ENCODE measurements around the gene OPRM1. TPM values are rescaled to one million over a fixed set of nuclear protein-coding genes. Genes with fewer than 3 reads are reported as not detected.

OPRM1 gene
- total RNA-seq, 1 experiment from 2014 or later: not detected

DNA sequence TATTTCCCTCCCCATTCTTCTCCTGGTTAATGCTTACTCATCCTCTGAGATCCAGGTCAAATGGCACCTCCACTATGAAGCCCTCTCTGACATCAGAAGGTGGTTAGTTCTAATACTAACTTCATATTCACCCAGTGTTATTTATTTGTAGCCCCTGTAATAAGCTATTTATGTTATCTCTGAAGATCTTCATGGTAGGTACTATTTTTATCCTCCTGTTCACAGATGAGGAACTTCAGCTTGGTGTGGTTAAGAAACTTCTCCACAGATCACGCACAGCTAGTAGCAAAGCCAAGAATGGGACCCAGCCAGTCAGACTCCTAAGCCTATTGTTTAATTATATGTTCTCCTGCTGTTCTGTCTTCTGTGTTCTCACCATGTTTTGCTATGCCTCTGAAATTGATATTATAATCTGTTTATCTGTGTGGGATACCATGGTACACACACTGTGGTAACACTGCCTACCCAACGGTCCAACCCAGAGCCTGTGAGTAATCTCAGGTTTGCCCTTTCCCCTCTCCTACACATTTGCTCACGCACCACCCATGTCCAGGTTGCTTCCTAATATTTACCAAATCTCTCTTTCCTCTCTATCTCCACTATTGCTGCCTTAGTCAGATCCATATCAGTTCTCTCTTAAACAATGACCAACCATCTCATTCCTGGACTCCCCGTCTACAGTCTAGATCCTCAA, 219.2 kb downstream of the OPRM1 start:
- no peak for DNase-seq (ENCODE audit: low read depth, low spot score)
- H3K36me3 ChIP-seq (ENCODE audit: control insufficient read depth, insufficient read depth, low read length): no peaks in the 10 kb centered on the region
- intact Hi-C loops (cut with micrococcal nuclease; ENCODE audit: unreplicated experiment) (no loop called here), in situ Hi-C loops (cut with HindIII; ENCODE audit: low pct_unique_long_range_greater_than_20kb, low sequenced_read_pairs) (no loop called here)
- H3K4me1 ChIP-seq (ENCODE audit: control insufficient read depth, insufficient read depth, low read length): no peaks in the 10 kb centered on the region
- H3K9me3 ChIP-seq (ENCODE audit: control insufficient read depth, insufficient read depth, low read depth, low read length): no peaks in the 10 kb centered on the region; the same call in 1 of the 2 replicates
- no peak overlapping the region for H3K27ac ChIP-seq (ENCODE audit: low read length)
- ChIA-PET POLR2A (no interaction called here), CTCF (no interaction called here)
- H3K27me3 ChIP-seq (ENCODE audit: control insufficient read depth, insufficient read depth, low read length): no peaks in the 10 kb centered on the region
- no TSS peak for BruUV-seq (replicated peaks)
- no peak overlapping the region for H3K4me3 ChIP-seq (ENCODE audit: low read depth in 2 of 2, low read length in 2 of 2)
- no peak for TF ChIP-seq POLR2AphosphoS5 (IDR thresholded peaks at IDR 0.05; ENCODE audit: low read depth, low read length)
- no peak for TF ChIP-seq TCF7L2 (IDR thresholded peaks at IDR 0.05; ENCODE audit: low read depth, low read length)
- TF ChIP-seq SIN3A (IDR thresholded peaks at IDR 0.05; ENCODE audit: borderline replicate concordance, insufficient read depth, low read depth, low read length): no peak
- ATAC-seq: no peak

DNA sequence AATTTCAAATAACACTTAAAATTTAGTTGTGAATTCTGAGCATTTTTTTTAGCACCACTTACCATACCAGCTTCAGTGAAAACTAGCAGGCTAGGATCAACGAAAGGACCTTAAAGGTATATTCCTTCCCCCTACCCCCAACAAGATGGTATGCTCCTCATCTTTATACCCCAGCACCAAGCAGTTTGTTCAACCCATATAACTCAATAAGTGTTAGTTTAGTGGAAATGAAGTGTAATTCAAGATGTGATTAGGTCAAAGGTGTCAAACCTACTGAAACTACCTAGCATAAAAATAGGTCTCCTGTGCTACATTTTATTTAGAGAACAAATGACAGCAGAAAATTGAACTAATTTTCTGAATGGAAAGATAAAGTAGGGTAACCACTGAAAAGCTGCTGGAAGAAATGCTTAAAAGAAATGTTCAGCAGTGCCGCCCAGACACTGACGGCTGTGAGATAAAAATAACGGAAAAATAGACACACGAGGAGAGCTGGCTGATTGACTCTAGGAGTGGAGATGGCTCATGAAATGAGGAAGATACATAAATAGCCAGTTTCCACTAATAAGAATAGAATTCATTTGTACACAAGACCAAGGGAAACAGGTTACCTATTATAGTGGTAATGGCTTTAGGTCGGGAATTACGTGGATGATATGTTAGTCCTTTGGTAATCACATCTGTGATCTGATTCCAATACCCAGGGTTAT, 222.8 kb downstream of the OPRM1 start:
- no peaks in the 10 kb centered on the region for H3K27me3 ChIP-seq (ENCODE audit: control insufficient read depth, insufficient read depth, low read length)
- intact Hi-C loops (cut with micrococcal nuclease; ENCODE audit: unreplicated experiment): no loop called here
- in situ Hi-C loops (cut with HindIII; ENCODE audit: low pct_unique_long_range_greater_than_20kb, low sequenced_read_pairs): no loop called here
- H3K9me3 ChIP-seq (ENCODE audit: control insufficient read depth, insufficient read depth, low read depth, low read length): no peaks in the 10 kb centered on the region
- H3K4me3 ChIP-seq (ENCODE audit: low read depth in 2 of 2, low read length in 2 of 2): no peak overlapping the region
- ChIA-PET POLR2A (no interaction called here), CTCF (no interaction called here)
- TF ChIP-seq TCF7L2 (IDR thresholded peaks at IDR 0.05; ENCODE audit: low read depth, low read length) (no peak), CTCF (IDR thresholded peaks at IDR 0.05) (no peak), POLR2AphosphoS5 (IDR thresholded peaks at IDR 0.05; ENCODE audit: low read depth, low read length) (no peak), REST (IDR thresholded peaks at IDR 0.05; ENCODE audit: insufficient read depth in 1 of 2, low read depth in 2 of 2, low read length in 1 of 2) (no peak), SIN3A (IDR thresholded peaks at IDR 0.05; ENCODE audit: borderline replicate concordance, insufficient read depth, low read depth, low read length) (no peak)
- no TSS peak for BruUV-seq (replicated peaks)
- DNase-seq (ENCODE audit: low read depth, low spot score) (no peak), ATAC-seq (no peak)
- H3K36me3 ChIP-seq (ENCODE audit: control insufficient read depth, insufficient read depth, low read length): no peaks in the 10 kb centered on the region
- H3K4me1 ChIP-seq (ENCODE audit: control insufficient read depth, insufficient read depth, low read length): no peaks in the 10 kb centered on the region
- H3K27ac ChIP-seq (ENCODE audit: low read length): no peak overlapping the region
